HG02840 (cell line): ENCODE data around the gene UBE2F.
"Not testable (repeated sequence)": the region's sequence is repeated elsewhere in the genome, so short reads cannot be mapped to it uniquely, and the experiment has no call there.

Experiments used
- ATAC-seq: cut with Tn5 transposase; IDR thresholded peaks from one replicate; pipeline ENCODE4 v1.9.1; 2021; ENCODE audit warnings: mild to moderate bottlenecking, moderate library complexity, moderate number of reproducible peaks; ENCODE audit not compliant: unreplicated experiment, low FRiP score

UBE2F gene

DNA sequence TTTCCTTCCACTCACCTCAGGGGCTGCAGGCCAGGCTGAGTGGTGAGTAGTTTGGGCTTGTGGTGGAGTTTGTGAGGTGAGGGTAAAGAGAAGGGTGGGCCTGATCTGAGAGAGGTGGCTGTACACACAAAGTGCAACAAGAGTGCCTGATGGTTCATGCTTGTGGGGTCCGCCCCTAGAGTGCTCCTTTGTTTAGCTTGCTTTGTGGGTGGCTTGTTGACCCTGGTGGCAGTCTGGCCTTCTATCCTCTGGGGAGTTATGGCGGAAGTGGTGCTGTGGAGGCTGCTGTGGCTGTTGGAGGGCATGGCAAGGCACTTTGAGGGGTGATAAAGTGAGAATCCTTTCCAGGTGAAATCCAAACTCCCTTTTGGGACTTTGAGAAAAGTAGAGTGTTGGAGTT, 10.6 kb downstream of the UBE2F start:
- ATAC-seq = no peak

DNA sequence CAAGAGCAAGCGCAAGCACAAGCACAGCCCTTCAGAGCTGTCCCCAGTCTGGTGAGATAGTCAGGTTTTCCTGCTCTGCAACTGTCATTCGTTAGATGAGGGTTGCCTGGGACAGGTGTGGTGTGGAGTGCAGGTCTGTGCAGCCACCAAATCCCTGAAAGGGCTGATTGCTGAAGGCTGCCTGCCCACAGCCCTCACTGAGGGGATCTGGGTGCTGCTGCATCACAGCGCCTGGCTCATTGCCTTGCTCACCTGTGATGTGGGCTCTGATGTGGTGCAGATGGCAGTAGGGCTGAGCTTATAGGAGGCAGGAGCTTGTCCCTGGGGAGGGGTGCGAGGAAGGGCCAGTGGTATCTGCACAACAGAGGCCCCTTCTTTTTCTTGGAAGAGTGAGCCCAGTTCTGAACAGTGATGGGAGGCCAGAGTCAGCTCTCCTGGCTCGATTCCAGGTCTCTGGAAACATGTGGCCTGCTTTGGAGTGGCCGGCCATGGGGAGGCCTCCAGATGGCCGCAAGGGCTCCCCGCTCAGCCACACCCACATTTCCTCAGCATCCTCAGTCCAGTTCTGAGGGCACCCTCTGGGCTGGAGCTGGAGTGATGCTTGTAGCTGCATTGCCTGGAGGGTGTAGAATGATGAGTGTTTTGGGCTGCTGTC, 11.4 kb downstream of the UBE2F start:
- no peak for ATAC-seq

DNA sequence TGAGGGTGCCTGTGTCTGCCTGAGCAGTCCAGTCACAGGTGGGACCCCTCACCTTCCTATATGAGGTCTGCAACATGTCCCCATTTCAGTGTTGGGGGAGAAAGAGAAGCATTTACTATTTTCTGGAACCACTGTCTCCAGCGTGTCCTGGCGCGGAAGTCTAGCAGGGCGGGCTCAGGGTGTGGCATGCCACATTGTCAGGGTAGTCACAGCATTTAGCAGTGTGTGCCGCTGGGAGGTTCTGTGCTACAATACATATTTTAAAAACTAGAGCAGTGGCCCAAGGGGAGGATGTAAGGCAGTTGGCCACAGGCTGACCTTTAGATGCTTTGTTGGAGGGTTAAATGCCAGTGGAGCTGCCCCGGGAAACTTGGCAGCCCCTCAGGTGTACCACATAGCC, 12.5 kb downstream of the UBE2F start:
- no peak for ATAC-seq

DNA sequence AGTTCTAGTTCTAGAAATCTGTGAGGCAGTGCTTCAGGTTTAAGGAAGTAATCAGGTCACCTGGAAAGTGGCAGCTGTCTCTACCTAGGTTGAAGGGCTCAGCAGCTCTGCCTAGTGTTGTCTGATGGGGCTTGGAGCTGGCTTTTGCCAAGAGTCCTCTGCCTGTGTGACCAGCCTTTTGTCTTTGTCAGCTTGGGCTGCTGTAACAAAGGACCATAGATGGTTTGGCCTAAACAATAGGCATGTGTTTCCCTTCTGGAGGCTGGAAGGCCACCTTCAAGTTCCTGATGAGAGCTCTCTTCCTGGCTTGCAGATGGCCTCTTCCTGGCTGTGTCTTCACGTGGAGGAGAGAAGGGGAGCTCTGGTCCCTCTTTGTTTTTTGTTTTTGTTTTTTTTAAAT, 13.3 kb downstream of the UBE2F start:
- ATAC-seq = no peak

DNA sequence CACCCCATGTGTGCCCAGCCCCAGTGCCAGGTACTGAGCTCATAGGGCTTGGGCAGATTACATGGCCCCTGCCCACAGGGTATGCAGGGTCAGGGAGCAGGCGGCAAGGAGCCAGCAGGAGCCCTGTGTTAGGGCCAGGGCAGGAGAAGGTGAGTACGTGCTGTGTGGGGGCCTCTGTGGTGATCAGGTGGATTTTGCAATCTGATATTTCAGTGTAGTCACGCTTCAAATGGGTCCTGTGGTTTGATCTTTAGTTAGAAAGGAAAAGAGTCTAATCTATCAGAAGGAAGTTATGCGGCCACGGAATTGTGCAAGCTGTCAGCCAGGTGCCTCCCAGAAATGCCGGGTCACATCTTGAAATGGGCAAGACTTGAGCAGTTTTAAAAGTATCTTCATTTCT, 13.9 kb downstream of the UBE2F start:
- no peak for ATAC-seq

DNA sequence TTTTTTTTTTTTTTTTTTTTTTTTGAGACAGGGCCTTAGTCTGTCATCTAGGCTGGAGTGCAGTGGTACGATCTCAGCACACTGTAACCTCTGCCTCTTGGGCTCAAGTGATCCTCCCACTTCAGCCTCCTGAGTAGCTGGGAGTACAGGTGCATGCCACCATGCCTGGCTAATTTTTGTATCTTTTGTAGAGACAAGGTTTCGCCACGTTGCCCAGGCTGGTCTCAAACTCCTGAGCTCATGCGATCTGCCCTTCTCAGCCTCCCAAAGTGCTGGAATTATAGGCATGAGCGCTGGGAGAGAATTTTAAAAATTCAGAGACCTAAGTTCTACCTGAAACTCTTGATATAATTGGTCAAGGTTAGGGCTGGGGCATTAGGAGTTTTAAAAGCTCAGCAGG, 14.8 kb downstream of the UBE2F start:
- ATAC-seq = not testable (repeated sequence)

DNA sequence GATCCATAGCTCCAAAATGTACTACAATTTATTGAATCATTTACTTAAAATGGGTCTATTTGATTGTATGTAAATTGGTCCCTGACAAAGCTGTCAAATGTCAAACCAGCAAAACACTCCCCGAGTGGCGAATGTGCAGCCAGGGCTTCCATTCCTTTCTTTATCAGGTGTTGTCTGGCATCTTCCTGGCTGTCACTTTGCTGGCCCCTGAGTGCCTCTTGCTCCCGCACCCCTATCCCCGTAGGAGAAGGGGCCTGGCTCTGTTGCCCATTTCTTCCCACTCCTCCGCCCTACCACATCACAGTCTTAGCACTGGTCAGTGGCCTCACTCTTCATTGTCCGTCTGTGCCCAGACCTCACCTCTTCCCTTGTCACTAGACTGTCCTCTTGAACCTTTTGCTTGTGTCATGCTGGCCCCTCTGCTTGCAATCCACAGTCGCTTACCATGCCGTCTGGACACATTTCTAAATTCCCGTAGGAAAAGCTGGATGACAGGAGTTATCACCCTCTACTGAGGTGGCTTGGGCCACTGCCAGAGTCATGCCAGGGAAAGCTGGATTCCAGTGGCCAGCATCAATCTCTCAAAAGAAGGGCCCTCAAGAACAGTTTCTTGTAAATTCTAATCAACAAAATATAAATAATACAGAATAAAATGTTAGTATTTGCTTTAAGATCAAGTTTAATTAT, 15.4 kb downstream of the UBE2F start:
- no peak for ATAC-seq

DNA sequence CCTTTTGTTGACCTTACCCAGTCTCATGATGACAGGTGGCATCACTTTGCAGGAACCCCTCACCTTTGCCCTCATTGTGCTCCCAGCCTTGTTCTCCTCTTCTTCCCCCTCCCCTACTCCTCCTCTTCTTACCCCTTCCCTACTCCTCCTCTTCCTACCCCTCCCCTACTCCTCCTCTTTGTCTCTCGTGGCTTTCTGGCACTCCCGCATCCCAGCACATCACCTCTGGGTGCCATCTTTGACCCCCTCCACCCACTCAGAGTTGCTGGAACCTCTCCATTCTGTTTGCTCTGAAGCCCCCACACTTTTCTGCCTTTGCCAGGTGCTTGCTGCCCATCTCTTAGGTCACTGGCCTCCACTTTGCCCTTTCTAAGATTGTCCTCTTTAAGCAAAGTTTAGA, 17.1 kb downstream of the UBE2F start:
- no peak for ATAC-seq

DNA sequence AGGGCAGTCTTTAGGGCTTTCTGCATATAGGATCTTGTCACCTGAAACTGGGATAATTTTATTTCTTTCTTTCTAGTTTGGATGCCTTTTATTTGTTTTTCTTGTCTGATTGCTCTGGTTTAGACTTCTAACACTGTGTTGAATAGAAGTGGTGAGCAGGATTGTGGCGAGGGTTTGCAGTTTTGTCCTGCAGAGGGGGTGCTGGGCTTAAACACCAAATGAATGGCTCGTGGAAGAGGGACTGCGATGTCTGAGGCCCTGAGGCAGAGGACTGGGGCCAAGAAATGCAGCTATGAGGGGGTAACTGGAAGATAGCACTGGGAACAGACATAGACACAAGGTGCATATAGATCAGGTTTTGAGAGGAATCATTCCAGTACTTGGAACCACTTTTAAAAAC, 20.5 kb downstream of the UBE2F start:
- no peak for ATAC-seq

DNA sequence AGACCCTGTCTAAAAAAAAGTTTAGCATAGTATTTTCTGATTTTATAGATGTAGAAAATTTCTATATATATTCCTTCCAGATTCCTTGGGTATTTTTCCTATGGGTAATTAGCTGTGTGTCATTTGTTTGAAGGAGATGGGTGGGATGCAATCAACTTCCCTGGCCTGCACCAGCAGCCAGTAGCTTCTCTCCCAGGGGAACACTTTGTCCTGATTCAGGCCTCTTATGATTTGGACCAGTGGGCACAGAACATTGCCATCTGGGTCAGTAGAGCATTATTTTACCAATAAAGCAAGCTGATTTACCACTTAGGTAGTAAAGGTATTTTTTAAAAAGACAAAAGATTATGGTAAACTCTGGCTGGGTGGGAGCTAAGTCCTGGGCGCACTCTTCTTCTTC, 26.9 kb downstream of the UBE2F start:
- no peak for ATAC-seq

DNA sequence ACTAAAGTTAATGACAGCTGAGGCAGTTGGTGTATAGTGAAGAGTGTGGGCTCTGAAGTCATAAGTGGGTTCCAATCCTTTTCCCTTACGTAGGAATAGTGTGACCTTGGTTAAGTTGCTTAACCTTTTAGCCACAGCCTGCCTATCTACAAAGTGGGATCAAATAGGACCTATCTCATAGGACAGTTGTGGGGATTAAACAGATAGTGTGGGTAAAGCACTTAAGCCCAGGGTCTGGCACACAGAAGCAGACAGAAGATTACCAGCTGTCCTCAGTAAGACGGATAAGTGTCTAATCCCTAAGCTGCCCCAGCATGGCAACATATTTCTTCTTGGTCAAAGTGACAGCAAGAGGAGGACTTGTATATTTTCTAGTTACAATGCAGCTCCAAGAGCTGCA, 28.2 kb downstream of the UBE2F start:
- no peak for ATAC-seq

DNA sequence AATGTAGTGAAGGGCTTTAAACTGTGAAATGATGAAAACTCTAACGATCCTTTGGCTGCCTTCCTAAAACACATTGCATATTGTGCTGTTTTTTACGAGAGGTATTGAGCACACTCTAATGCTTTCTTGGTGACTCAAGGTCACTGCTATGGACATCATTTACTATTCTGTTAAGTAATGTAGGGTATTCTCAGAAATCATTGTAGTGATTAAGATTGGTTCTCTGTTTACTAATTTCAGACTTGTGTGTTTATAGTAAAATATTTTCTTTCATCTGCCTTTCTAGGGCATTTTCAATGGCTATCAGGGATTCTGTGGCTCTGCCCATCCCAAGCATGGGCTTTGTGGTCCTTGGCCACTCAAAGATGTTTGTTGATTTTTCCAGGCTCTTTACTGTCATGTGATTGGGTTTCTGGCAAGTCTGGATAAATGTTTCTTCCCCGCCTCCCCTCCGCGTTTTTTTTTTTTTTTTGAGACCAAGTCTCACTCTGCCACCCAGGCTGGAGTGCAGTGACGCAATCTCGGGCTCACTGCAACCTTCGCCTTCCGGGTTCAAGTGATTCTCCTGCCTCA, 29.3 kb downstream of the UBE2F start:
- ATAC-seq = no peak

DNA sequence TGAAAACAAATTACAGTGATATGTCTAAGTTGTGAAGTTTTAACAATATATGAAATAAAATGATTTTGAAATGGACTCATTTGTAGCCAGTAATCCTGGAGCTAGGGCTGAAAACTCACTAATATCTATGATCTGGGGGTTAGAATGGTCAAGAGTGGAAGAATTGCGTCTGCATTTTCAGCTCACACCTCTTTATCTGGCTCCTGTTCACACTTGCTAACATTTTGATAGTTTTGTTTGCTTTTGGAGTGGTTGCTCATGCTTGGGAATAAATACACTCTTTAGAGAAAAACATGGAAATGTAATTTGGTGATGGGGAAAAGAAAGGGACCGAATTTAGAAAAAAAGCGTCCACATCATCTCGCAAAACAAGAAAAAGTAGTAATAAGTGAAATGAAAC, 30.7 kb downstream of the UBE2F start:
- ATAC-seq = no peak

DNA sequence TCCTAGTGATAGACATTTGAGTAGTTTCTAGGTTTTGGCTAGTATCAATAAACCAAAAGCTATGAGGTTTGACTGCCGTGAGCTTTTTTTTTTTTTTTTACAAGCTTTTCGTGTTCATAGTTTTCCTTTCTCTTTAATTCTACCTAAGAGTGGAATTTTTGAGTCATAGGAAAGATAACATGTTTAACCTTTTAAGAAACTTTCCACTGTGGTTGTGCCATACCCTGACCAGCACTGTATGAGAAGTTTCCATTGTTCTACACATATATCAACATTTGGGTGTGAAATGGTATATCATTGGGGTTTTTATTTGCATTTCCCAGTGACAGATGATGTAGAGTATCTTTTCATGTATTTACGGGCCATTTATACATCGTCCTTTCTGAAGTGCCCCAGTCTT, 31.7 kb downstream of the UBE2F start:
- ATAC-seq = peak; percentile 76

DNA sequence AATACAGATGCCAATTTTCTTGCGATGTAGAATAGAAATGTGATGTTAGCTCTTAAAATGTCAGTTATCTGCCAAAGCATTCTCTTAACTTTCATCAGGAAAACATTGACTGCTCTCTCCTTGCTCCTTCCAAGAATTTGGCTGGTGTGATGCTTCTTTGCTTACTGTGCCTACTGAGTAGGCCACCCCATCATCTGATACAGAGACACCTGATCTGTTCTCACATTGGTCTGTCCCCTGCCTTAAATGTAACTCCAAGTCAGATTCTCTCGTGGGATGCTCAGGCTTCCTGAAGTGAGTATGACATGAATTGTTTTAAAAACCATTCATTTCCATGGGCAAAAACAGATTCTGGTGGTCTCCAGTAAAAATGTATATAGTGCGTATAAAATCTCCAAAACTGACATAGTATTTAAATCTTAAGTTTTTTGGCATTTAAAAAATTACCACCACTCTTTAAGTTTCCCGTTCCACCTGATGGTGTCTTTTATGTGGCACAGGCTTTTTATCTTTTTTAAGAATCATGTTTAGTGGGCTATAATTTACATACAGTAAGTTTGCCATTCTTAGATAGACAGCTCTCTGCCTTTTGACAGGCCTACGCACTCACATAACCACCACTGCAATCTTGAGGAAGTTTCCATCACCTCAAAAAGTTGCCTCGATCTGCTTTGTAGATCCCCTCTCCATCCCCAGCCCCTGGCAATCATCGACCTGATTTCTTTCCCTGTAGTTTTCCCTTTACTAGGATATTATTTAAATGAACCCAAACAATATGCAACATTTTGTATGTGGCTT, 36.6 kb downstream of the UBE2F start:
- ATAC-seq = no peak

DNA sequence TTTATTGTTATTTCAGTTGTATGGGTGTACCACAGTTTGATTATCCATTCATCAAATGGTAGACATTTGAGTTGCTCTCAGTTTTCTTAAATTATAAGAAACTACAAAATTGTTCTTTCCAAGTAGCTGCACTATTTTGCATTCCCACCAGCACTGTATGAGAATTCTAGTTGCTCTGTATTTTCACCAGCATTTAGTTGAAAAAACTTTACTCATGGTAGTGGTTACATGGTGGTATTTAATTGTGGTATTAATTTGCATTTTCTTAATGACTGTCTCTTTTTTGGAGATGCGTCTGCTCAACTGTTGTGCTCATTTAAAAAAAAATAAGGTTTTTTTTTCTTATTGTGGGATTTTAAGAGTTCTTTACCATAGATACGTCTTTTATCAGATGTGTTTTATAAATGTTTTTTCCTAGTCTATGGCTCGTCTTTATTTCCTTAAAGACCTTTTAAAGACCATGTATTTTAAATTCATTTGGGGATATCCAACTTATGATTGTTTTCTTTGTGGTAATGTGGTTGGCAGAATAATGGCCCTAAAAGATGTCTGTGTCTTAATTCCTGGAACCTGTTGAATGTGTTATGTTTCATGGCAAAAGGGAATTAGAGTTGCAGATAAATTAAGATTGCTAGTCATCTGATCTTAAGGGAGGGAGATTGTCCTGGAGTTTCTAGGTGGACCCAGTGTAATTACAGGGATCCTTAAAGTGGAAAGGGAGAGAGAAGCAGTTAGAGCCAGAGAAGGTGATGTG, 37.4 kb downstream of the UBE2F start:
- ATAC-seq = no peak

DNA sequence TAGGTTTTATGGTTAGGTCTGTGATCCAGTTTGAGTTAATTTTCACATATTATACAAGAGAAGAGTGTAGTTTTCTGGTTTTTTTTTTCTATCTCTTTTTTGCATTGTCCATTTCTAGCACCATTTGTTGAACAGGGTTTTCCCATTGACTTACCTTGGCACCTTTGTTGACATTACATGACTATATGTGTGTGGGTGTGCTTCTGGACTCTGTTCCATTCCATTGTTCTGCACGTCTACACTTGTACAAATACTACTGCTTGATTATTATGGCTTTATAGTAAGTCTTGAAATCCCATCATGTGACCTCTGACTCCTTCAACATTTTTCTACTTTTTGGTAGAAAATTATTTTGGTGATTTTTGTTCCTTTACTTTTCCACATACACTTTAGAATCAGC, 38.7 kb downstream of the UBE2F start:
- ATAC-seq = no peak

DNA sequence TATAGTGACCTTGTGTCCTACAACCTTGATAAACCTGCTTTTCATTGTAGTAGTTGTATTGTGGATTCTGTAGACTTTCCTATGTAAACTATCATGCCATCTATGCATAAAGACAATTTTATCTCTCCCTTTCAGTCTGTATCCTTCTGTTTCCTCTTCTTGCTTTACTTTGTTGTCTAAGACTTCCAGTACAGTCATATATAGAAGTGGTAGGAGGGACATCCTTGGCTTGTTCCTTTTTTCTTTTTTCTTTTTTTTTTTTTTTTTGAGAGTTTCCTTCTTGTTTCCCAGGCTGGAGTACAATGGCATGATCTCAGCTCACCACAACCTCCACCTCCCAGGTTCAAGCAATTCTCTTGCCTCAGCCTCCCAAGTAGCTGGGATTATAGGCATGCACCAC, 39.7 kb downstream of the UBE2F start:
- ATAC-seq = no peak

DNA sequence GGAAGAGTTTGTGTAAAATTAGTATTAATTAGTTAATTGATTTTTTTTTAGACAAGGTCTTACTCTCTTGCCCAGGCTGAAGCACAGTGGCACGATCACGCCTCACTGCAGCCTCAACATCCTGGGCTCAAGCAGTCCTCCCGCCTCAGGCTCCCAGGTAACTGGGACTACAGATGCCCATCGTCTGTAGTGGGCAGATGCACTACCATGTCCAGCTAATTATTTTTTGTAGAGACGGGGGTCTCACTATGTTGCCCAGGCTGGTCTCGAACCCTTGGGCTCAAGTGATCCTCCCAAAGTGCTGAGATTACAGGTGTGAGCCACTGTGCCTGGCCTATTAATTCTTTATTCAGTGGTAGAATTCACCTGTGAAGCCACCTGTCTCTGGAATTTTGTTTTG, 41.1 kb downstream of the UBE2F start:
- no peak for ATAC-seq

DNA sequence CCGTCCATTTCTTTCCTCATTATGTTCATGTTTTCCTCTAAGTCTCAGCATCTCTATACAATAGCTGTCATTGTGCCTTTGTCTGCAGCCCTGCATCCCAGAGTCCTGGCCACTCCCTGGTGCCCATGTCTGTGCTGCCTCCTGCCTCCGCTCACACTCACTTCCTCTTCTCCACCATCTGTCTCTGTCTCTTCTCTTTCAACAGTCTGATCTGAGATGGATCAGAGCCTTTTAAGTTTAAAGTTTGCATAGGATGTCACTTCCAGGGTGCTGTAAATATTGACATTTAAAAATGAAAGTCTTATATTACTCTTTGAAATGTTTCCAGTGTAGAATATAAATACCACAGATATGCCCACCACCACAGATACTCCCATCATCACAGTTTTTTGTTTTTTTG, 42.7 kb downstream of the UBE2F start:
- no peak for ATAC-seq

DNA sequence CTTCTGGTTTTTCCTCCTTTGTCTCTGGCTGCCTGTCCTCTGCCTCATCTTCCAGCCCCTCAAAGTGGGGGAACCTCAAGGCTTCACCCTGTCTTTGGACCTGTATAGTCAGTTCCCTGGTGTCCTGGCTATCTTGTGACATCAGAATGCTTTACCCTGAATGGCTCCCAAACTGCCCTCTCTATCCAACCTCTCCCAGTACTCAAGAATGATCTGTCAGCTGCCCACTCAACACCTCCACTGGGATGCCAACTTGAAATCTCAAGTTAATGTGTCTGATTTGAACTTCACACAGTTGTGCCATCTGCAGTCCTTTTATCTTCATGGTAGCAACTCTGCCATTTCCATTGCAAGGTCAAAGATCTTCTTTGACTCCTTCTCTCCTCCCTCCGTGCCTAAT, 43.8 kb downstream of the UBE2F start:
- no peak for ATAC-seq
